Small intestine (tissue), 16 donors: ENCODE data around the gene MXRA8. TPM values are rescaled to one million over a fixed set of nuclear protein-coding genes. Genes with fewer than 3 reads are reported as not detected.
"Not testable (repeated sequence)": the region's sequence is repeated elsewhere in the genome, so short reads cannot be mapped to it uniquely, and the experiment has no call there.

Experiments used
- DNase-seq, 2 donors: peaks; one replicate each; pipeline versions ENCODE4 v3.0.0 to v3.0.0-alpha.2; 2013
- FAIRE-seq: peaks from 2 replicates; lab custom pipeline; 2012; peaks lifted over from hg19 to GRCh38; lab: Jason Lieb, UNC
- H3K27ac ChIP-seq, 3 donors: one replicate each; pipeline ENCODE4 v1.5.1; 2013; ENCODE audit warnings: low read length in 2 of 3, mild to moderate bottlenecking in 2 of 3, control low read depth in 1 of 3, inconsistent platforms in 1 of 3, low read depth in 1 of 3, moderate library complexity in 1 of 3
- H3K27me3 ChIP-seq, 3 donors: one replicate each; pipeline ENCODE4 v1.6.1; 2013; ENCODE audit warnings: low read length in 3 of 3, inconsistent platforms in 1 of 3; ENCODE audit not compliant: control insufficient read depth in 3 of 3, insufficient read depth in 3 of 3
- H3K36me3 ChIP-seq, 3 donors: one replicate each; pipeline ENCODE4 v1.6.1; 2013; ENCODE audit warnings: low read length in 3 of 3, inconsistent platforms in 1 of 3, low read depth in 1 of 3, mild to moderate bottlenecking in 1 of 3, moderate library complexity in 1 of 3; ENCODE audit not compliant: control insufficient read depth in 3 of 3, insufficient read depth in 2 of 3
- H3K4me1 ChIP-seq, 3 donors: one replicate each; pipeline ENCODE4 v1.6.1; 2013; ENCODE audit warnings: low read length in 2 of 3, inconsistent platforms in 1 of 3, low read depth in 1 of 3, mild to moderate bottlenecking in 1 of 3, moderate library complexity in 1 of 3; ENCODE audit not compliant: control insufficient read depth in 3 of 3, insufficient read depth in 2 of 3
- H3K4me3 ChIP-seq, 3 donors: one replicate each; pipeline ENCODE4 v1.5.1; 2013; ENCODE audit warnings: low read length in 3 of 3, control low read depth in 1 of 3, inconsistent platforms in 1 of 3, low read depth in 1 of 3, mild to moderate bottlenecking in 1 of 3, moderate library complexity in 1 of 3
- H3K9me3 ChIP-seq, 2 donors: one replicate each; pipeline ENCODE4 v1.6.1; 2013; ENCODE audit warnings: low read depth in 1 of 2, low read length in 1 of 2; ENCODE audit not compliant: control insufficient read depth in 2 of 2, insufficient read depth in 1 of 2
- WGBS, 3 donors: extraction: QIAGEN DNeasy Blood & Tissue Kit; methylation state at CpG; one replicate each; pipeline ENCODE4 v1.1.7; 2013; 5-methylcytosine and 5-hydroxymethylcytosine counted together
- long read RNA-seq, 10 donors: transcript quantifications; one replicate each; lab custom pipeline, GENCODE V29; 2026
- polyA plus RNA-seq, 4 donors: library from polyadenylated mRNA; stranded (reverse) in 3 of 4; unstranded in 1 of 4; fragments of 200-250 nt in 3 of 4; fragments of 120-200 nt in 1 of 4; gene quantifications; one replicate each; pipeline versions ENCODE4 v1.2.1 to v1.2.3, GENCODE V29; 2013
- donor health status: healthy with polysubstance abuse.
- donor health status: control.
- donor health status: control.
- donor health status: Bipolar disorder and iron deficiency.
- donor health status: healthy.

Gene MXRA8
- polyA plus RNA-seq: 100 to 1,000 TPM in 1 of 4 donors, 10 to 100 TPM in 1, 1 to 10 TPM in 2; 2.7 to 538 (median 14.7) TPM
- long read RNA-seq, donor 1: 0 reads
- long read RNA-seq, donor 2, transcript MXRA8-201 (10 exons, 2,273 nt): major isoform, 13 of 13 reads
- long read RNA-seq, donor 2, partial matches to known transcripts: 0 of 13 reads
- long read RNA-seq, donor 2, other reads (novel, unspliced or antisense): 0 of 13 reads
- long read RNA-seq, donor 3, transcript MXRA8-201 (10 exons, 2,273 nt): major isoform, 13 of 38 reads
- long read RNA-seq, donor 3, partial matches to known transcripts: 14 of 38 reads
- long read RNA-seq, donor 3, other reads (novel, unspliced or antisense): 5 of 38 reads
- long read RNA-seq, donor 4, partial matches to known transcripts: 0 of 1 reads
- long read RNA-seq, donor 4, other reads (novel, unspliced or antisense): 0 of 1 reads
- long read RNA-seq, donor 5, partial matches to known transcripts: 0 of 5 reads
- long read RNA-seq, donor 5, other reads (novel, unspliced or antisense): 0 of 5 reads
- long read RNA-seq, donor 6, transcript MXRA8-201 (10 exons, 2,273 nt): major isoform, 29 of 43 reads
- long read RNA-seq, donor 6, partial matches to known transcripts: 5 of 43 reads
- long read RNA-seq, donor 6, other reads (novel, unspliced or antisense): 5 of 43 reads
- long read RNA-seq, donor 7: 0 reads
- long read RNA-seq, donor 8, partial matches to known transcripts: 0 of 2 reads
- long read RNA-seq, donor 8, other reads (novel, unspliced or antisense): 0 of 2 reads
- long read RNA-seq, donor 9, transcript MXRA8-201 (10 exons, 2,273 nt): major isoform, 9 of 10 reads
- long read RNA-seq, donor 9, partial matches to known transcripts: 0 of 10 reads
- long read RNA-seq, donor 9, other reads (novel, unspliced or antisense): 0 of 10 reads
- long read RNA-seq, donor 10, transcript MXRA8-201 (10 exons, 2,273 nt): major isoform, 15 of 26 reads
- long read RNA-seq, donor 10, partial matches to known transcripts: 5 of 26 reads
- long read RNA-seq, donor 10, other reads (novel, unspliced or antisense): 6 of 26 reads

- H3K27me3 ChIP-seq: peaks cover 0 to 10% (median 5%) of the 10 kb centered on the region in 3 donors
- DNase-seq (peak in 1 of 2 donors; percentile 95), FAIRE-seq (no peak)
- WGBS, 3 donors: 11 to 23% (median 20%) methylated on average over 26 to 29 of the region's 29 CpGs
- peak within 1 kb of the TSS in 2 of 3 donors; percentile 20 to 84 for H3K4me3 ChIP-seq
- H3K36me3 ChIP-seq: peaks cover 0 to 17% (median 0%) of the 10 kb centered on the region in 3 donors
- H3K4me1 ChIP-seq: peaks cover 0 to 53% (median 0%) of the 10 kb centered on the region in 3 donors
- no peaks in the 10 kb centered on the region for H3K9me3 ChIP-seq
- H3K27ac ChIP-seq: peak within 1 kb of the TSS; percentile 47 to 97 (median 89)
Measured at GRCh38 chr1:1358433-1359271, at the start of gene MXRA8. MXRA8 (minus strand) TSS chr1:1358555; CDS start chr1:1358504, 51 bp downstream.

- 10 to 11% (median 11%) methylated on average over 39 to 41 of the region's 41 CpGs for WGBS, 3 donors
- DNase-seq (peak in 1 of 2 donors; percentile 67), FAIRE-seq (no peak)
- H3K27me3 ChIP-seq: no peaks in the 10 kb centered on the region
- peak overlapping the region; percentile 88 to 98 (median 92) for H3K4me3 ChIP-seq
- peaks cover 0 to 7% of the 10 kb centered on the region in 2 donors for H3K9me3 ChIP-seq
- peaks cover 0 to 49% (median 3%) of the 10 kb centered on the region in 3 donors for H3K36me3 ChIP-seq
- peaks cover 5 to 18% (median 6%) of the 10 kb centered on the region in 3 donors for H3K4me1 ChIP-seq
- peak overlapping the region; percentile 76 to 90 (median 79) for H3K27ac ChIP-seq
Measured at GRCh38 chr1:1407636-1408318, 49.4 kb upstream of the MXRA8 start.

- peaks cover 3 to 57% (median 3%) of the 10 kb centered on the region in 3 donors for H3K36me3 ChIP-seq
- peak within 1 kb of the TSS; percentile 88 to 98 (median 92) for H3K4me3 ChIP-seq
- H3K9me3 ChIP-seq: peaks cover 0 to 1% of the 10 kb centered on the region in 2 donors
- no peak for FAIRE-seq
- 0% methylated on average over 88 to 98 of the region's 98 CpGs for WGBS, 3 donors
- peak; percentile 95 to 97 for DNase-seq
- peaks cover 5 to 18% (median 6%) of the 10 kb centered on the region in 3 donors for H3K4me1 ChIP-seq
- H3K27me3 ChIP-seq: no peaks in the 10 kb centered on the region
- peak within 1 kb of the TSS; percentile 76 to 90 (median 79) for H3K27ac ChIP-seq
Measured at GRCh38 chr1:1406821-1407635, 48.7 kb upstream of the MXRA8 start, which contains the start of gene MRPL20. MRPL20 (minus strand) TSS chr1:1407293; CDS start chr1:1407217, 76 bp downstream.

GRCh38 chr1:1406101-1406820, 47.9 kb upstream of the MXRA8 start:
- peaks cover 5 to 21% (median 6%) of the 10 kb centered on the region in 3 donors for H3K4me1 ChIP-seq
- DNase-seq: peak in 1 of 2 donors; percentile 20
- H3K27ac ChIP-seq: peak overlapping the region; percentile 43 to 90 (median 76)

GRCh38 chr1:1403653-1404052, 45.3 kb upstream of the MXRA8 start:
- peaks cover 3 to 66% (median 5%) of the 10 kb centered on the region in 3 donors for H3K36me3 ChIP-seq
- no peaks in the 10 kb centered on the region for H3K9me3 ChIP-seq
- H3K4me3 ChIP-seq: no peak overlapping the region
- peaks cover 6 to 31% (median 9%) of the 10 kb centered on the region in 3 donors for H3K4me1 ChIP-seq
- 81 to 88% (median 85%) methylated on average over 7 of the region's 7 CpGs for WGBS, 3 donors
- no peak overlapping the region for H3K27ac ChIP-seq
- FAIRE-seq (no peak), DNase-seq (no peak)
- H3K27me3 ChIP-seq: no peaks in the 10 kb centered on the region

More at GRCh38 chr1:1406101-1406820, 47.9 kb upstream of the MXRA8 start:
- Histone ChIP-seq H3K4me3 (peak overlapping the region; percentile 88 to 98 (median 92)), H3K9me3 (no peaks in the 10 kb centered on the region), H3K36me3 (peaks cover 3 to 61% (median 5%) of the 10 kb centered on the region in 3 donors), H3K27me3 (no peaks in the 10 kb centered on the region)
- 28 to 38% (median 36%) methylated on average over 36 to 43 of the region's 43 CpGs for WGBS, 3 donors
- FAIRE-seq: no peak

GRCh38 chr1:1402901-1403392, 44.6 kb upstream of the MXRA8 start:
- 84 to 92% (median 90%) methylated on average over 9 of the region's 9 CpGs for WGBS, 3 donors
- not testable (repeated sequence) for H3K27ac ChIP-seq, H3K9me3 ChIP-seq, H3K4me3 ChIP-seq, FAIRE-seq, DNase-seq, H3K27me3 ChIP-seq
- Histone ChIP-seq H3K4me1 (peaks cover 6 to 31% (median 9%) of the 10 kb centered on the region in 3 donors), H3K36me3 (peaks cover 3 to 69% (median 5%) of the 10 kb centered on the region in 3 donors)
